ENCODE results near the gene COLEC12.
"Not testable (repeated sequence)": the region's sequence is repeated elsewhere in the genome, so short reads cannot be mapped to it uniquely, and the experiment has no call there.

Gene COLEC12

GRCh38 chr18:413233-413632, 87.3 kb downstream of the COLEC12 start:
- no peak for DNase-seq (ENCODE audit: low spot score)

- DNase-seq (ENCODE audit: low spot score), result no peak
These were observed 90.5 kb downstream of the COLEC12 start for GRCh38 chr18:410047-410455.

DNA sequence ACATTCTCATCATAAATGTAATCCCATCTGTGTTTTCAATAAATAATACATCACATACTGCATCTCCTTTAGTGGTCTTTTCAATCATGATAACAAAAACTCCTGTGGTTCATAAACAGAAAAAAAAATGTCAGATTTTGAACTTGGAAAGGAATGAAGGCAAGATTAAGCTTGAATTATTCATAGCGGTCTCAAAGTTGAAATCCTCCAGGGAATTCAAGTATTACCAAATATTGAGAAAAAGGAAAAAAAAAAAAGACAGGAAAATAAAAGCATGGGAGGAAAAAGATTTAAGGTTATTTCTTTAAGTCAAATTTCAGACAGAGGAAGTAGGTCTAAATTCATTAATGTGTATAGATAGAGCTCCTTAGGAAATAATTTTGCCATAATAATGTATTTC, 92.1 kb downstream of the COLEC12 start:
- DNase-seq (ENCODE audit: low spot score), result no peak

GRCh38 chr18:407626-408224, 92.8 kb downstream of the COLEC12 start:
- DNase-seq (ENCODE audit: low spot score), result no peak

- DNase-seq (ENCODE audit: low spot score), result no peak
These were observed 93.3 kb downstream of the COLEC12 start for GRCh38 chr18:407191-407590.

GRCh38 chr18:406677-407076, 93.8 kb downstream of the COLEC12 start:
- DNase-seq (ENCODE audit: low spot score), result no peak

DNA sequence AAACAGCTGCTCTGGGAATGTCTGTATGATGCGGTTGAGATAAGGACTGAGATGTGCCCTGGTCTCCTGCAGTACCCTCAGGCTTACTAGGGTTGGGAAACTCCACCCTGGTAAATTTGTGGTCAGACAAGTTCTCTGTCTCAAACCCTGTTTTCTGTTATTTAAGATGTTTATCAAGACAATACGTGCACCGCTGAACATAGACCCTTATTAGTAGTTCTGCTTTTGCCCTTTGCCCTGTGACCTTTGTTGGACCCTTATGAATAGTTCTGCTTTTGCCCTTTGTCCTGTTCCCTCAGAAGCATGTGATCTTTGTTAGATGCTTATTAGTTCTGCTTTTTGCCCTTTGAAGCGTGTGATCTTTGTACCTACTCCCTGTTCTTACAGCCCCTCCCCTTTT, 95.5 kb downstream of the COLEC12 start:
- DNase-seq (ENCODE audit: low spot score), result not testable (repeated sequence)

DNA sequence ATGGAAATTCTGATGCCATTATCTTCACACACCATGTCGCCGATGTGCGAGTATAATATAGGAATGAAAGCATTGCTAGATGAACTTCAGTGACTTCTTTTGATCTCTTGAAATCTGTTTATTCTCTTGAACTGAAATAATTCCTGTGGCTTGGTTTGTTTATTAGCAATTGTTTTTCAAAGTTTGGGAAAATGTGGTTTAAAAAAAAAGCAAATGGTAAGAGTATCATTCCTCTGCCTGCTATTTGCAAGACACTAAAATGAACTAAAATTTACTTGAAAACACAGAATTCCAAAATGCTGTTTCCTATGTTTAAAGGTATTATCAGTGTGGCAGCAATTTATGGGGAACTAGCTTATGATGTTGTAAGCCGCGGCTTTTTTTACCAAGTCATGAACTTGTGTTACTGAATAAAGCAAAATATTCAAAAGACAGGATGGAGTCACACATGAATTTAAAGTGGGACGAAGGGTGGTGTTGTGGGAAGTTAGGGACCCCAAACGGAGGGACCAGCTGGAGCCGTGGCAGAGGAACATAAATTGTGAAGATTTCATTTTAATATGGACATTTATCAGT, 96.4 kb downstream of the COLEC12 start:
- no peak for DNase-seq (ENCODE audit: low spot score)

- DNase-seq (ENCODE audit: low spot score), result no peak
These were observed 98.4 kb downstream of the COLEC12 start for GRCh38 chr18:402129-402528.

DNA sequence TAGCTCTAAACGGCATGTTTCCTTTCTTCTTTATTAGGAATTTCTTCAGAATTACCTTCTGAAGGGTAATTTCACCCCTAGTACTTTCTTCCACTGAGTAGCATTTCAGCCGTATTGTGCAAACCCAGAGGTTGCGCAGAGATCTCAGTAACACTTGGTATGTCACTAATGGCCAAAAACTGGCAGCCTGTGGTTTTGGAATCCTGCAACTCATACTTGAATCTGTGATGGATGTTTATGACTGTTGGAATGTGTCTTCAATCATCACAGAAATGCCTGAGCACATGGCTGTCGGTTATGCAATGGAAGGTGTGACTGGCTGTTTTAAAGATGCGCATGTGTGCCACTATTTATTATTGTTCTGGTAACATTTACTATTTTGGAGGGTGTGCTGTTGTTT, 100.0 kb downstream of the COLEC12 start:
- DNase-seq (ENCODE audit: low spot score), result no peak

DNA sequence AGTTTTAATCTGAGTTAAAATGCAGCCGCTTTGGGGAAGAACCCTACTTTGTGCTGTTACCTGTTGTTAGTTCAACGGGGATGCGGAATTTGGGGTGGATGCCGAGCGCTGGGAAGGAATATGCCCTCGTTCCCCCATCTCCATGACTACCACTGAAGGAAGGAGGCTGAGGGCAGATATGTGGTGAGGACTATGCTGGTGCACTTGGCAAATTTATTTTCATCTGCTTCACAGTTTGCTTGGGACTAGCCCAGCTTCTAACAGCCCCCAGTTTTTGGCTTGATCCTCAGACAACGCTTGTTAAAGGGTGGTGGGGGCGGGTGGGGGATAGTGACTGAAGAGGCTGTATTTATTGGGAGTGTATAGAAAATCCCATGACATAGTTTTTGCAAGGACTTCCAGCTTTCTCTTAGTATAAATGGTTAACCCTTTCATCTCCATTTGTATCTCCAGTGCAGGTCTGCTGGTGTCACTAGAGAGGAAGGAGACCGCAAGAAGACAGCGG, 100.8 kb downstream of the COLEC12 start:
- no peak for DNase-seq (ENCODE audit: low spot score)

- no peak for DNase-seq (ENCODE audit: low spot score)
These were observed 101.4 kb downstream of the COLEC12 start for GRCh38 chr18:398935-399630.

- DNase-seq (ENCODE audit: low spot score), result no peak
These were observed 103.9 kb downstream of the COLEC12 start for GRCh38 chr18:396556-396955.

DNA sequence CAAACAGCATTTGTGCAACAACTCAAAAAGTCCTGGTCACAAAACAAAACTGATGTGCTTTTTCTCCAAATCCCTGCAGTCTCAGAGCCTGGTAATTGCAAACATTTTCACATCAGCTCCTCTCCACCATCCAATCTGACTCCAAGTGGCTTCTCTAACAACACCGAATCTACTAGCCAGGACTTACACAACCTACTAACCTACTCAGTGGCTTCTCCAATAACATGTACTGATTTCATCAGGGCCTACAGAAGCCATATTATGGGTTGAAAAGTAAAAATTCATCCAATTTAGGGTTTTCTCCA, 104.3 kb downstream of the COLEC12 start:
- no peak for DNase-seq (ENCODE audit: low spot score)

- DNase-seq (ENCODE audit: low spot score), result no peak
These were observed 104.8 kb downstream of the COLEC12 start for GRCh38 chr18:395456-396250.

GRCh38 chr18:394987-395362, 105.5 kb downstream of the COLEC12 start:
- DNase-seq (ENCODE audit: low spot score), result no peak

DNA sequence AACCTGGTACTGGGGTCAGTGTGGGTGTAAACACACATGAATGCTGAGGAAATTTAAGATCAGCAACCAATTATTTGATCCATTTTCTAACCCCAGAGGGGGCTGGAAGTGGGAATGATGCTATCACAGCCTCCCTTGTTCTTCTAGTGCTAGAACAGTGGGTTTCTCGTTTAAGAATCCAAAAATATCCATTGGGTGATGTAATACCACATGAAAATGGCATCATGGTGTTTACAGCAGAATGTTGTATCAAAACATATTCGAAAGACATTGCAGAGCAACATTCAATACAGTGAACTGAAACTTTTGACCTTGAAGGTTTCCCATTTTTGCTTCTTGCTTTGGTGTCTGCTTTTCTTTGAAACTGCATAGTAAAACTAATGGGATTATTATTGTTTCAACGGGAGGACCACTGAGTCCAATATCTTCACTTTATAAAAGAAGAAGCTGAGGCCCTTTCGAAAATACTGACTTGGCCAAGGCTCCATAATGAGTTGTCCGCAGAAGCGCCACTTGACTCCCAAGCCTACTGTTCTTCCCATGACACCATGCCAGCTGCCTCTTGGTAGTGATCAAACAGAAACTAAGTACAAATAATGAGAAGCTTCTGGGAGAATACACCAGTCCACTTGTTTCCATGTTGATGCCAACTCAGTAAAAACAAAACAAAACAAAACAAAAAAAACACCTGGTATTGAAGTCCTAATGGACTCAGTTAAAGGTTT, 106.1 kb downstream of the COLEC12 start:
- DNase-seq (ENCODE audit: low spot score), result no peak

GRCh38 chr18:393574-393957, 106.9 kb downstream of the COLEC12 start:
- no peak for DNase-seq (ENCODE audit: low spot score)

DNA sequence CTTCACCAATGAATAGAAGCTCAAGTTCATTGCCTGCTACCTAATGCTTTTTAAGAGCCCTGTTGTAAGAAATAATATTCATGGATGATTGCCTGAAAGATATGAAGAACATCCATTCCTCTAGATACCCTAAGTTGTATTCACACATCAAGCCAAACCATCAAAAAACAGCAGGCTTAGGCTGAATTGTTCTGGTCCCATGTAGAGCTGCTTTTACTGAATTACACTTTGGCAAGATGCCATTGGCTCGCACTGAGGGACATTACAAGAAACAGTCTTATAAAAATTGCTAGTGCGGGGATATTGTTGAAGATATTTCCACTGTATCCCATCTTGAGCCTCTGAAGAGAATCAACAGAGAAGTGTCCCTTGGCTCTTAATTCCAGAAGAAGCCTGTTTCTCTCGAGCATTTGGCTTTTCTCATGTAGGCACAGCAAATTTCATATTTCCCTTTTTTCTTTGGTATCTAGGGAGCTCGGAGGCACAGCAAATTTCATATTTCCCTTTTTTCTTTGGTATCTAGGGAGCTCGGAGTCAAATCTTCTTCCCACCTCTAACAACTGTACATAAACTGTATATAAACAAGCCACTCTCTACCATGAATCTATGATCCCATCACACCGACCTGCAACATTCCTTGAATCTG, 107.5 kb downstream of the COLEC12 start:
- DNase-seq (ENCODE audit: low spot score), result no peak

GRCh38 chr18:390741-391478, 109.6 kb downstream of the COLEC12 start:
- no peak for DNase-seq (ENCODE audit: low spot score)

Data from putamen (tissue), 1 donor.